CMK (cell line): ENCODE data around the gene BAZ1B.
"Not testable (repeated sequence)": the region's sequence is repeated elsewhere in the genome, so short reads cannot be mapped to it uniquely, and the experiment has no call there.

Source experiments
- DNase-seq: peaks from one replicate; pipeline ENCODE4 v3.0.0-alpha.2; 2010; ENCODE audit warnings: low read depth

The BAZ1B gene

GRCh38 chr7:73522105-73522872 lies at the start of gene BAZ1B:
TSS of gene BAZ1B (minus strand) at chr7:73522293. CDS start at chr7:73521933, 360 bp downstream.
- DNase-seq, result peak; percentile 90

DNA sequence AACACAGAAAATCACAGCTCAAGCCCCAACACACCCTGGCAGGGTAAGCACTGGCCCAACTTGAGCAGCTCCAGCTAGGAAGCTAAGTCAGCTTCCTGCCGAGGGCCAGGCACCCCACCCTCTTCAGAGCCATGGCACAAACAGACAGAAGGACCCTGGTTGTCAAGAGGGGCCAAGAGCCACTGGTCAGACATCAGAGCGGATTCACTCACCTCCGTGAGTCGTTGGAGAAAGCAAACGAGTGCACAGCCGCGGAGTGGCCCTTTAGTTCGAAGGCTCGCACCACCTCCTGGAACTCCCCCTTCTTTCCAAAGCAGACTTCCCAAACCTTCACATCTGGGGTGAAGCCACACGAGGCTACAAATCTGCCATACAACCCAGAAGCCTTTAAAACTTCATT lies 48.9 kb upstream of the BAZ1B start:
- DNase-seq, result no peak

DNA sequence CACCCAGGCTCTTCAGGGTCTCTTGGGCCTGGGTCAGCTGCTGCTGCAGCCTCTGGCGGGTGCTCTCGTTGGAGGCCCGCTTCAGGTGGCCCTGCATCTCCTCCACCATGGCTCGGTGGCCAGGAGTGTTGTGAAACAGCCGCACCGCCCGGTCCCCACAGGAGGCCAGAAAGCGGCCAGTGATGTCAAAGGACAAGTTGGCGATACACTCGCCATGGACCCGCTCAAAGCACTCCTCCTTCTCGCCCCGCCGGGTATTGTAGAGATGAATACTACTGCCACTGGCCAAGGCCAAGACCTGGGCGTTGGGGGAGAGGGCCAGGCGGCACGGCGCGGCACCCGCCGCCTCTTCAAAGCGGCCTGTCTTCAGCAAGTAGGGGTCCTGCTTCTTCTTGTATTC lies 48.4 kb upstream of the BAZ1B start:
- DNase-seq, result no peak

DNA sequence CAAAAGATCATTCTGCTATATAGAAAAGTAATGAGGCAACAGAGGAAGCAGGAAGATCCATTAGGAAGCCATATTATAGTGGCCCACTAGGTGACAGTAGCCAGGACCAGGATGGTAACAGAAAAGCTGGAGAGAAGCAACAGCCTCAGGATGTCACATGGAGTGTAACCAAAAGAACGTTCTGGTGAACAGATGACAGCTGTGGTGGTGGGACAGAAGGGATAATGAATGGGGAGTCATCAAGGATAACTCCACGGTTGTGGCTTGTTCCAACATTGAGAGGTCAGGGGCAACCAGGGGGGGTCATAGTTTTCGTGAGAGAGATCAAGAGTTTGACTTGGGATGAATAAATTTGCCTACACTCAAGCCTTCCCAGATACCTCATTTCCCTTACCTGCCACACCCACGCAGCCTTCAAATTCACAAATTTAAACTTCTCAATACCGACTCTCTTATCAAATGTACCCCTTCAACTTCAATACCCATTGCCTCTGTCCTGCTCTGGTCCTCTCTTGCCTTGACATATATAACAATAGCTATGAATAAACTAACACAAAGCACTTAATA lies 47.0 kb upstream of the BAZ1B start:
- DNase-seq, result no peak

DNA sequence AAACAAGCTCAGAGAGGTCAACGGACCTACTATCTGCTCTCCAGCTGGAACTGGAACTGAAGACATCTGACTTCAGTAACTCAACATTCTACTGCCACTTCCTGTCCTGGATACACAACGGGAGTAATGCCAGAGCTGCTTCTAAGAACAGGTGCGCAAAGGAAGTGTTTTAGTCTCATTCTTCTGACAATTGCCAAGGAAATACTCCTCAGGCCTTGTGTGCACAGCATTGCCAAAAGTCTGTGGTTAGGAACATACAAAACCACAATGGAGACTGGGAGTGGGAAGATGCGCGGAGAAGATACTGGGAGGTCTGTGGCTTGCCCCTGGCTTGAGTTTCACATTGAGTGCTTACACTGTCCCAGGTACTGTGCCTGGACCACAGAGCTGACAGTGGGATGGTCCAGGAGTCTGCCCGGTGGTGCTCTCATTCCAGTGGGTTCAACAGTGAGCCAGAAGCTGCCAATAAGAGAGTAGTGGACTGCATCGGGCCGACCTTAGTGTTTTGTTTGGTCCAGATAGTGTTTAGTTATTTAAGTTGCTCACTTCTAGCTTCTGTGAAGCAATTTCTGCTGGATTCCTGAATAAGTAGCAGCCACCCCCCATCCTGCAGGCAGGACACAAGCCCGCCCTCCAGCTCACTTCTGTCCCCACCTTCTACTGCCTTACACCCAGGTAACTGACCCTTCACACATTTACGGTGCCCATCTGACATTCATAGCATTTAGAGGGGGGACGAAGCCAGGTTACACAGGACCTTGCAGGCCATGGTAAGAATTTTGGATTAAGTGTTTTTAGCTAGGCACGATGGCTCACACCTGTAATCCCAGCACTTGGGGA lies 46.0 kb upstream of the BAZ1B start:
- no peak for DNase-seq

GRCh38 chr7:73567140-73567539 lies 45.0 kb upstream of the BAZ1B start:
- no peak for DNase-seq

- DNase-seq, result not testable (repeated sequence)
These were observed 44.3 kb upstream of the BAZ1B start for GRCh38 chr7:73566431-73566830.

- no peak for DNase-seq
These were observed 43.7 kb upstream of the BAZ1B start for GRCh38 chr7:73565675-73566340.

DNA sequence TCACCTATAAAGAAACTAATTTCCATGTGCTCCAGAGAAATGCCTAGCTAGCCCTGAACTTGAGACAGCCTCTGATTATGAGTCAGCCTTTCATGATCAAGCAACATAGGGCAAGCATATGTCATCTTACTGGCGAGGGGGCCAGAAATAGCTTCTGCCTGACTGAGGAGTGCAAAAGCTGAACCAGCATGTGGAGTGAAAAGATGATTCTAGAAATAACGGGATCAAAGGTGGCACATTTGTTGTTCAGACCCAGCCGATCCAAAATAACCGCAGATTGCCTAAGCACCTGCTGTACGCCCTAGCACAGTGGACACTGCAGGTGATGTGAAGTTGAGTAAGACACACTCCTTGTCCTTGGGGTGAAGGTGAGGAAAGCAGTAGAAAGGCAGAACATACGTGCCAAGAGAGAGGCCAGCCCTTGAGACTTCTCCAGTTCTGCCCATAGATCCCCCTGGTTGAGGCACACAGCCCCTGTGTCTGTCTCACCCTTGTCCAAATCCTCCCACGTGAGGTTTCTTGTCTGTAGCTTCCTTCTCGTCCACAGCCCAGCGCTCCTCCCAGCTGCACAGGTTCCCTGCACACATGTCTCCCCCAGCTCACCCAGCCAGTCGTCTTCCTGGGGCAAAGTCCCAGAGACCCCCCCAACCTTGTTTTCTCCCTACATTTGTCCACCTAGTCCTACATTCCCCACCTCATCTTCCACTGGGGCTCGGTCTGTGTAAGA lies 38.2 kb upstream of the BAZ1B start:
- DNase-seq, result no peak

GRCh38 chr7:73557397-73558257 lies 35.5 kb upstream of the BAZ1B start, which contains the start of gene BCL7B:
TSS of gene BCL7B (minus strand) at chr7:73557690. CDS start at chr7:73557578, 112 bp downstream.
- peak; percentile 75 for DNase-seq

DNA sequence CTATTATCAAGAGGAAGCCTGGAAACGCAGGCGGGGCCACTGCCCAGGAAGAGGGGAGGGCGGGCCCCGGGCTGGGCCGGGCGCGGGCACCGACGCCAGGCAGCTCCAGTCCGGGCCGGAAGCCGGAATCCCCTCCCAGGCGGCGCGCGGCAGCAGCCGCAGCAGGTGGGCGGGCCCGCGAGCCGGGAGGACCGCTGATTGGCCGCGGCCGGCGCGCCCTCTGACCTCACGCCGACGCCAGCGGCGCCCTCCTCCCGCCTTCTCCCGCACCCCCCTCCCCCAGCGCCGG lies 35.0 kb upstream of the BAZ1B start:
- DNase-seq, result peak; percentile 83

- DNase-seq, result no peak
These were observed 34.4 kb upstream of the BAZ1B start for GRCh38 chr7:73556208-73557107.

- DNase-seq, result no peak
These were observed 33.4 kb upstream of the BAZ1B start for GRCh38 chr7:73555411-73555982.

DNA sequence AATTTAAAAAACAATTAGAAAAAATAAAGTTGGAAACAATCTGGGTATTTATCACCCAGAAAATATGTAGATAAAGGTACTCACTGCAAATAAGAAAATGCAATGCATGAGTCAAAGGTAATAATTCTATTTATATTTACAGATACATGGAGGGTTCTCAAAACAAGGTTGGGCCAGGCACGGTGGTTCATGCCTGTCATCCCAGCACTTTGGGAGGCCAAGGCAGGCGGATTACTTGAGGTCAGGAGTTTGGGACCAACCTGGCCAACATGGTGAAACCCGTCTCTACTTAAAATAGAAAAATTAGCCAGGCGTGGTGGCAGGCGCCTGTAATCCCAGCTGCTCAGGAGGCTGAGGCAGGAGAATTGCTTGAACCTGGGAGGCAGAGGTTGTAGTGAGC lies 28.0 kb upstream of the BAZ1B start:
- not testable (repeated sequence) for DNase-seq

DNA sequence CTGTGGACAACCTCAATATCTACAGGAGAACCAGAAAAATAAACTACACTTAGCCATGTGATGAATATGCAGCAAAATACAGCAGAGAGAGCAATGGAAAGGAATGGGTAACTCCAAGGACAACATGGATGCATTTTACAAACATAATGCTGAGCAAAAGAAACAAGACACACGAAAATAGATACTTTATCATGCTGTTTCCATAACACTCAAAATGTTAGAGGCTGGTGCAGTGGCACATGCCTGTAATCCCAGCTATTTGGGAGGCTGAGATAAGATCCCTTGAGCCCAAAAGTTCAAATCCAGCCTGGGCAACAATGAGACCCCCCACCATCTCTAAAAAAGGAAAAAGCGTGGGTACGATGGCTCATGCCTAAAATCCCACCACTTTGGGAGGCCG lies 27.1 kb upstream of the BAZ1B start:
- no peak for DNase-seq

- no peak for DNase-seq
These were observed 25.7 kb upstream of the BAZ1B start for GRCh38 chr7:73547841-73548240.

- DNase-seq, result no peak
These were observed 22.6 kb upstream of the BAZ1B start for GRCh38 chr7:73544678-73545077.

- no peak for DNase-seq
These were observed 19.6 kb upstream of the BAZ1B start for GRCh38 chr7:73541722-73542121.

DNA sequence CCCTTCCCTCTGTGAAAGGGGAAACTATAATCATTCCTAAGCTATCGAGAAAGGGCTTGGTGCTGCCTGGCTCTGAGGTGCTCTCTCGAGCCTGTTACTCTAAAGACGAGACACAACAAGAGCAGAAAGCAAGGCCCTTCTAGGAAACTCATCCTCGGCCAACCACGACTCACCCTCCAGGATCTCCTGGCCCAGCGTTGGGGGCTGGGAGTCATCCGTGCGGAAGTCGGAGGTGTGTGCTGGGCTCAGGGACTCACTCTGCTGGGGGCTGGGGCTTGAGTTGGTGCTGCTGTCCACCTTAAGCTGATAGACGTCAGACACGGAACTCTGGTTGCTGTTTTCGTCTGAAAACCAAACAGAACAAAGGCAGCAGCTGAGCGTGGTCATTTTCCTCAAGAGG lies 17.6 kb upstream of the BAZ1B start:
- DNase-seq, result no peak
